GM18951 (cell line): ENCODE results near the gene COG5.

Experiments used
- POLR2A ChIP-seq: IDR thresholded peaks from 4 replicates; pipeline ENCODE4 v1.6.1; 2011; ENCODE audit warnings: mild to moderate bottlenecking; ENCODE audit not compliant: insufficient read length, insufficient read depth; ENCODE audit errors: extremely low read depth
- in situ Hi-C: fragments of 300-500 bp; cut with MboI; formaldehyde crosslinking; loops from one replicate; pipeline ENCODE4 v1.12.0; 2022; ENCODE audit warnings: low sequenced_read_pairs, mixed read lengths, inconsistent platforms; ENCODE audit not compliant: unreplicated experiment

Gene COG5

GRCh38 chr7:107196834-107197610 is 366.7 kb downstream of the COG5 start:
- in situ Hi-C loops: no loop called here
- TF ChIP-seq POLR2A: no peak

- TF ChIP-seq POLR2A: no peak
- in situ Hi-C loops: no loop called here
Measured at GRCh38 chr7:107194052-107194451, 369.7 kb downstream of the COG5 start.

GRCh38 chr7:107190090-107190489 is 373.6 kb downstream of the COG5 start:
- in situ Hi-C loops: no loop called here
- no peak for TF ChIP-seq POLR2A

- in situ Hi-C loops: no loop called here
- no peak for TF ChIP-seq POLR2A
Measured at GRCh38 chr7:107187774-107188173, 375.9 kb downstream of the COG5 start.

- in situ Hi-C loops: no loop called here
- TF ChIP-seq POLR2A: no peak
Measured at GRCh38 chr7:107186240-107186639, 377.5 kb downstream of the COG5 start.

GRCh38 chr7:107185716-107186115 is 378.0 kb downstream of the COG5 start:
- TF ChIP-seq POLR2A: no peak
- in situ Hi-C loops: no loop called here

- in situ Hi-C loops: no loop called here
- no peak for TF ChIP-seq POLR2A
Measured at GRCh38 chr7:107181172-107181571, 382.5 kb downstream of the COG5 start.

- no peak for TF ChIP-seq POLR2A
- in situ Hi-C loops: no loop called here
Measured at GRCh38 chr7:107180378-107180777, 383.3 kb downstream of the COG5 start.

- no peak for TF ChIP-seq POLR2A
- in situ Hi-C loops: no loop called here
Measured at GRCh38 chr7:107179326-107180164, 384.2 kb downstream of the COG5 start.

- no peak for TF ChIP-seq POLR2A
- in situ Hi-C loops: no loop called here
Measured at GRCh38 chr7:107173691-107174406, 389.9 kb downstream of the COG5 start.

- no peak for TF ChIP-seq POLR2A
- in situ Hi-C loops: no loop called here
Measured at GRCh38 chr7:107173191-107173590, 390.5 kb downstream of the COG5 start.

GRCh38 chr7:107172276-107173032 is 391.3 kb downstream of the COG5 start:
- in situ Hi-C loops: no loop called here
- no peak for TF ChIP-seq POLR2A

GRCh38 chr7:107171496-107171895 is 392.2 kb downstream of the COG5 start:
- TF ChIP-seq POLR2A: no peak
- in situ Hi-C loops: no loop called here
